SK-N-SH treated with all-trans-retinoic acid at 6 μM for 48 hours (cell line): ENCODE results near the gene CEACAM20.

Source experiments
- ARNTL ChIP-seq: fragments of 450-650 bp; formaldehyde crosslinking; IDR thresholded peaks from 2 replicates; pipeline ENCODE4 v1.5.0; 2020; ENCODE audit warnings: low read depth, mild to moderate bottlenecking, moderate library complexity, borderline replicate concordance
- BACH2 ChIP-seq: fragments of 250-450 bp; sonication (Bioruptor Pico); IDR thresholded peaks from 2 replicates; pipeline ENCODE4 v1.9.0; 2021; ENCODE audit warnings: mild to moderate bottlenecking, borderline replicate concordance
- CSDC2 ChIP-seq: fragments of 250-450 bp; sonication (Bioruptor Pico); IDR thresholded peaks from 2 replicates; pipeline ENCODE4 v1.5.0; 2020; ENCODE audit warnings: mild to moderate bottlenecking, moderate library complexity
- ESRRG ChIP-seq: fragments of 250-450 bp; sonication (Bioruptor Pico); IDR thresholded peaks from 2 replicates; pipeline ENCODE4 v1.6.1; 2021; ENCODE audit warnings: mild to moderate bottlenecking
- PPARA ChIP-seq: fragments of 250-450 bp; sonication (Bioruptor Pico); IDR thresholded peaks from 2 replicates; pipeline ENCODE4 v1.5.0; 2020; ENCODE audit warnings: mild to moderate bottlenecking, borderline replicate concordance
- RARB ChIP-seq: fragments of 250-450 bp; sonication (Bioruptor Pico); IDR thresholded peaks from 2 replicates; pipeline ENCODE4 v1.8.0; 2021; ENCODE audit warnings: mild to moderate bottlenecking, moderate library complexity
- SNAI2 ChIP-seq: fragments of 250-450 bp; sonication (Bioruptor Pico); IDR thresholded peaks from 2 replicates; pipeline ENCODE4 v1.5.0; 2020; ENCODE audit warnings: mild to moderate bottlenecking, moderate library complexity
- TOX ChIP-seq: fragments of 250-450 bp; sonication (Bioruptor Pico); IDR thresholded peaks from 2 replicates; pipeline ENCODE4 v1.8.0; 2021; ENCODE audit warnings: mild to moderate bottlenecking, moderate library complexity, borderline replicate concordance
- ZC3H10 ChIP-seq: fragments of 250-450 bp; sonication (Bioruptor Pico); IDR thresholded peaks from 2 replicates; pipeline ENCODE4 v1.5.1; 2021; ENCODE audit warnings: mild to moderate bottlenecking, moderate library complexity
- ZFP3 ChIP-seq: fragments of 250-450 bp; sonication (Bioruptor Pico); IDR thresholded peaks from 2 replicates; pipeline ENCODE4 v1.5.0; 2020; ENCODE audit warnings: mild to moderate bottlenecking, moderate library complexity
- ZFP30 ChIP-seq: fragments of 450-650 bp; formaldehyde crosslinking; IDR thresholded peaks from 2 replicates; pipeline ENCODE4 v1.5.0; 2022; ENCODE audit warnings: mild to moderate bottlenecking, moderate library complexity
- TF ChIP-seq, protein P1 (sequence below): fragments of 250-450 bp; sonication (Bioruptor Pico); IDR thresholded peaks from 2 replicates; pipeline ENCODE4 v1.5.1; 2020; ENCODE audit warnings: low read depth, mild to moderate bottlenecking, moderate library complexity
- TF ChIP-seq, protein P2 (sequence below): fragments of 250-450 bp; sonication (Bioruptor Pico); IDR thresholded peaks from 2 replicates; pipeline ENCODE4 v1.8.0; 2020; ENCODE audit warnings: mild to moderate bottlenecking, moderate library complexity, borderline replicate concordance

GRCh38 chr19:44573183-44573582 is 43.7 kb upstream of the CEACAM20 start:
- TF ChIP-seq ZFP3 (CRISPR knock-in tag) (no peak), TOX (CRISPR knock-in tag) (no peak), SNAI2 (no peak), RARB (CRISPR knock-in tag) (no peak), CSDC2 (no peak), ARNTL (CRISPR knock-in tag) (no peak), BACH2 (no peak), ZFP30 (CRISPR knock-in tag) (no peak), ZC3H10 (no peak), PPARA (no peak), ESRRG (no peak)
- TF ChIP-seq, protein P1, sequence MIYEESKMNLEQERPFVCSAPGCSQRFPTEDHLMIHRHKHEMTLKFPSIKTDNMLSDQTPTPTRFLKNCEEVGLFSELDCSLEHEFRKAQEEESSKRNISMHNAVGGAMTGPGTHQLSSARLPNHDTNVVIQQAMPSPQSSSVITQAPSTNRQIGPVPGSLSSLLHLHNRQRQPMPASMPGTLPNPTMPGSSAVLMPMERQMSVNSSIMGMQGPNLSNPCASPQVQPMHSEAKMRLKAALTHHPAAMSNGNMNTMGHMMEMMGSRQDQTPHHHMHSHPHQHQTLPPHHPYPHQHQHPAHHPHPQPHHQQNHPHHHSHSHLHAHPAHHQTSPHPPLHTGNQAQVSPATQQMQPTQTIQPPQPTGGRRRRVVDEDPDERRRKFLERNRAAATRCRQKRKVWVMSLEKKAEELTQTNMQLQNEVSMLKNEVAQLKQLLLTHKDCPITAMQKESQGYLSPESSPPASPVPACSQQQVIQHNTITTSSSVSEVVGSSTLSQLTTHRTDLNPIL (CRISPR knock-in tag), result no peak
- TF ChIP-seq, protein P2, sequence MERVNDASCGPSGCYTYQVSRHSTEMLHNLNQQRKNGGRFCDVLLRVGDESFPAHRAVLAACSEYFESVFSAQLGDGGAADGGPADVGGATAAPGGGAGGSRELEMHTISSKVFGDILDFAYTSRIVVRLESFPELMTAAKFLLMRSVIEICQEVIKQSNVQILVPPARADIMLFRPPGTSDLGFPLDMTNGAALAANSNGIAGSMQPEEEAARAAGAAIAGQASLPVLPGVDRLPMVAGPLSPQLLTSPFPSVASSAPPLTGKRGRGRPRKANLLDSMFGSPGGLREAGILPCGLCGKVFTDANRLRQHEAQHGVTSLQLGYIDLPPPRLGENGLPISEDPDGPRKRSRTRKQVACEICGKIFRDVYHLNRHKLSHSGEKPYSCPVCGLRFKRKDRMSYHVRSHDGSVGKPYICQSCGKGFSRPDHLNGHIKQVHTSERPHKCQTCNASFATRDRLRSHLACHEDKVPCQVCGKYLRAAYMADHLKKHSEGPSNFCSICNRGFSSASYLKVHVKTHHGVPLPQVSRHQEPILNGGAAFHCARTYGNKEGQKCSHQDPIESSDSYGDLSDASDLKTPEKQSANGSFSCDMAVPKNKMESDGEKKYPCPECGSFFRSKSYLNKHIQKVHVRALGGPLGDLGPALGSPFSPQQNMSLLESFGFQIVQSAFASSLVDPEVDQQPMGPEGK (CRISPR knock-in tag), result no peak
